ENCODE results near the gene RALGAPA1. TPM values are rescaled to one million over a fixed set of nuclear protein-coding genes. Genes with fewer than 3 reads are reported as not detected.

The RALGAPA1 gene
- total and polyA plus RNA-seq, 2 donors (not counting 1 experiment from before 2014, with no cell fraction given), result 17.3 to 94.0 TPM

DNA sequence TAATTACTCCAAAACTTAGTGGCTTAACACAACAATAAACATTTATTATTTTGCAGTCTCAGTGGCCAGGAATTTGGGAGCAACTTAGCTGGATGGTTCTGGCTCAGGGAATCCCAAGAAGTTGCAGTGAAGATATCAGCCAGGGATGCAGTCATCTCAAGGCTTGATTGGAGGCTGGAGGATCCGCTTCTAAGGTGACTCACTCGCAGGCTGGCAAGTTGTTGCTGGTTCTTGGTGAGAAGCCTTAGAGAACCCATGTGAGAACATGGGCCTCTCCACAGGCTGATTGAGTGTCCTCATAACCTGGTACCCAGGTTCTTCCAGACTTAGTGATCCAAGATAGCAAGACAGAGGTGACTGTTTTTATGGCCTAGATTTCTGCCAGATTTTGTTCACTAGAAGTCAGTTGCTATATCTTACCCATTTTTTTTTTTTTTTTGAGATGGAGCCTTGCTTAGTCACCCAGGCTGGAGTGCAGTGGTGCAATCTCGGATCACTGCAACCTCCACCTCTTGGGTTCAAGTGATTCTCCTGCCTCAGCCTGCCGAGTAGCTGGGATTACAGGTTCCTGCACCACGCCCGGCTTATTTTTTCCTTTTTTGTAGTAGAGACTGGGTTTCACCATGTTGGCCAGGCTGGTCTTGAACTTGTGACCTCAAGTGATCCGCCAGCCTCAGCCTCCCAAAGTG is 49.6 kb upstream of the RALGAPA1 start:
- intact Hi-C loops (cut with micrococcal nuclease), result no loop called here
- H3K4me2 ChIP-seq (replicated peaks; ENCODE audit: low read depth, low read length, poor library complexity, severe bottlenecking), result no peak overlapping the region
- no peak overlapping the region for H3K27ac ChIP-seq (ENCODE audit: low read length in 2 of 2)
- no peaks in the 10 kb centered on the region for H4K20me1 ChIP-seq (ENCODE audit: control insufficient read depth, insufficient read depth, low read length, poor library complexity, severe bottlenecking)
- H3K27me3 Mint-ChIP-seq, result no peaks in the 10 kb centered on the region
- no peak overlapping the region for H3K4me3 ChIP-seq (ENCODE audit: control extremely low read depth in 1 of 5, extremely low read depth in 1 of 5, insufficient read depth in 1 of 5, low read depth in 2 of 5, low read length in 4 of 5)
- no peaks in the 10 kb centered on the region for H3K9me3 ChIP-seq (ENCODE audit: control extremely low read depth in 1 of 3, control insufficient read depth in 2 of 3, insufficient read depth in 1 of 3, low read length in 2 of 3)
- no peak overlapping the region for H3K9ac ChIP-seq (ENCODE audit: low read length)
- whole genome bisulfite sequencing (ENCODE audit: insufficient coverage), result over 99% methylated on average over 6 of the region's 7 CpGs
- TF ChIP-seq CTCF (IDR thresholded peaks at IDR 0.05) (no peak), EZH2 (IDR thresholded peaks at IDR 0.05; ENCODE audit: borderline replicate concordance, insufficient read depth, low read depth, low read length, poor library complexity, severe bottlenecking) (no peak)
- H3K27ac Mint-ChIP-seq, result no peak overlapping the region
- no peaks in the 10 kb centered on the region for H3K27me3 ChIP-seq (replicated peaks in 1 of 4; ENCODE audit: control extremely low read depth in 1 of 4, control insufficient read depth in 3 of 4, insufficient read depth in 4 of 4, low read length in 3 of 4)
- no peak overlapping the region for H3K4me3 Mint-ChIP-seq
- H3K4me1 Mint-ChIP-seq, result peaks cover 13% of the 10 kb centered on the region
- POLR2A ChIA-PET, result no interaction called here
- H3K79me2 ChIP-seq (ENCODE audit: control insufficient read depth, insufficient read depth, low read length), result no peaks in the 10 kb centered on the region
- peaks cover 10 to 11% of the 10 kb centered on the region in 2 donors for H3K4me1 ChIP-seq (ENCODE audit: control insufficient read depth in 2 of 2, insufficient read depth in 2 of 2, low read length in 2 of 2)
- peaks cover 6 to 14% of the 10 kb centered on the region in 2 experiments for H3K36me3 ChIP-seq (replicated peaks in 1 of 2; ENCODE audit: control extremely low read depth in 1 of 2, control insufficient read depth in 1 of 2, extremely low read depth in 1 of 2, insufficient read depth in 2 of 2, low read length in 1 of 2)
- CTCF ChIA-PET, result no interaction called here
- DNase-seq, result no peak
- ATAC-seq (ENCODE audit: low read depth), result no peak
- no peak overlapping the region for H2AFZ ChIP-seq (ENCODE audit: insufficient read depth, low read depth, low read length, poor library complexity, severe bottlenecking)
- H3K9me3 Mint-ChIP-seq (ENCODE audit: insufficient read depth), result no peaks in the 10 kb centered on the region

GRCh38 chr14:35855876-35856481 is 46.9 kb upstream of the RALGAPA1 start:
- Histone ChIP-seq H3K36me3 (replicated peaks in 1 of 2; ENCODE audit: control extremely low read depth in 1 of 2, control insufficient read depth in 1 of 2, extremely low read depth in 1 of 2, insufficient read depth in 2 of 2, low read length in 1 of 2) (peaks cover 0 to 2% of the 10 kb centered on the region in 2 experiments), H3K4me3 (ENCODE audit: control extremely low read depth in 1 of 5, extremely low read depth in 1 of 5, insufficient read depth in 1 of 5, low read depth in 2 of 5, low read length in 4 of 5) (no peak overlapping the region), H3K79me2 (ENCODE audit: control insufficient read depth, insufficient read depth, low read length) (no peaks in the 10 kb centered on the region), H3K9ac (ENCODE audit: low read length) (peak overlapping the region; percentile 16), H3K4me1 (ENCODE audit: control insufficient read depth in 2 of 2, insufficient read depth in 2 of 2, low read length in 2 of 2) (peaks cover 10 to 11% of the 10 kb centered on the region in 2 donors), H2AFZ (ENCODE audit: insufficient read depth, low read depth, low read length, poor library complexity, severe bottlenecking) (no peak overlapping the region), H3K27me3 (replicated peaks in 1 of 4; ENCODE audit: control extremely low read depth in 1 of 4, control insufficient read depth in 3 of 4, insufficient read depth in 4 of 4, low read length in 3 of 4) (no peaks in the 10 kb centered on the region), H3K9me3 (ENCODE audit: control extremely low read depth in 1 of 3, control insufficient read depth in 2 of 3, insufficient read depth in 1 of 3, low read length in 2 of 3) (peaks cover 0 to 1% (median 0%) of the 10 kb centered on the region in 3 donors), H3K27ac (ENCODE audit: low read length in 2 of 2) (no peak overlapping the region), H3K4me2 (replicated peaks; ENCODE audit: low read depth, low read length, poor library complexity, severe bottlenecking) (peak overlapping the region; percentile 11), H4K20me1 (ENCODE audit: control insufficient read depth, insufficient read depth, low read length, poor library complexity, severe bottlenecking) (no peaks in the 10 kb centered on the region)
- CTCF ChIA-PET, result no interaction called here
- H3K27ac Mint-ChIP-seq, result peak overlapping the region; percentile 1
- 30% methylated on average over 2 of the region's 6 CpGs for WGBS (ENCODE audit: insufficient coverage)
- TF ChIP-seq CTCF (IDR thresholded peaks at IDR 0.05), result no peak
- H3K9me3 Mint-ChIP-seq (ENCODE audit: insufficient read depth), result peaks cover 3% of the 10 kb centered on the region
- H3K27me3 Mint-ChIP-seq, result no peaks in the 10 kb centered on the region
- ATAC-seq (ENCODE audit: low read depth), result no peak
- POLR2A ChIA-PET, result no interaction called here
- intact Hi-C loops (cut with micrococcal nuclease), result no loop called here
- peak; percentile 41 for DNase-seq
- H3K4me1 Mint-ChIP-seq, result peaks cover 13% of the 10 kb centered on the region
- H3K4me3 Mint-ChIP-seq, result no peak overlapping the region
